GM18951 (cell line): ENCODE results near the gene RIC3.
"Not testable (repeated sequence)": the region's sequence is repeated elsewhere in the genome, so short reads cannot be mapped to it uniquely, and the experiment has no call there.

Experiments used
- POLR2A ChIP-seq: IDR thresholded peaks from 4 replicates; pipeline ENCODE4 v1.6.1; 2011; ENCODE audit warnings: mild to moderate bottlenecking; ENCODE audit not compliant: insufficient read length, insufficient read depth; ENCODE audit errors: extremely low read depth
- in situ Hi-C: fragments of 300-500 bp; cut with MboI; formaldehyde crosslinking; loops from one replicate; pipeline ENCODE4 v1.12.0; 2022; ENCODE audit warnings: low sequenced_read_pairs, mixed read lengths, inconsistent platforms; ENCODE audit not compliant: unreplicated experiment

Gene RIC3

GRCh38 chr11:8167796-8168195 lies 1.0 kb downstream of the RIC3 start:
- no peak for TF ChIP-seq POLR2A
- in situ Hi-C loops = no loop called here

GRCh38 chr11:8164746-8165145 lies 4.1 kb downstream of the RIC3 start:
- in situ Hi-C loops = no loop called here
- no peak for TF ChIP-seq POLR2A

- in situ Hi-C loops = not testable (repeated sequence)
These were observed 7.1 kb downstream of the RIC3 start for GRCh38 chr11:8161627-8162304.

- in situ Hi-C loops = no loop called here
- TF ChIP-seq POLR2A = no peak
These were observed 11.9 kb downstream of the RIC3 start for GRCh38 chr11:8156877-8157276.

- in situ Hi-C loops = no loop called here
- TF ChIP-seq POLR2A = no peak
These were observed 19.1 kb downstream of the RIC3 start for GRCh38 chr11:8149726-8150125.

- TF ChIP-seq POLR2A = no peak
- in situ Hi-C loops = no loop called here
These were observed 30.3 kb downstream of the RIC3 start for GRCh38 chr11:8138526-8138925.

- in situ Hi-C loops = no loop called here
These were observed 41.4 kb downstream of the RIC3 start for GRCh38 chr11:8127447-8127846.

GRCh38 chr11:8126649-8127289 lies 42.1 kb downstream of the RIC3 start:
- in situ Hi-C loops = no loop called here
- TF ChIP-seq POLR2A = no peak

More at GRCh38 chr11:8127447-8127846, 41.4 kb downstream of the RIC3 start:
- TF ChIP-seq POLR2A = no peak

GRCh38 chr11:8122173-8122764 lies 46.6 kb downstream of the RIC3 start:
- in situ Hi-C loops = no loop called here
- no peak for TF ChIP-seq POLR2A

- no peak for TF ChIP-seq POLR2A
- in situ Hi-C loops = no loop called here
These were observed 57.2 kb downstream of the RIC3 start for GRCh38 chr11:8111636-8112035.

- in situ Hi-C loops = no loop called here
- TF ChIP-seq POLR2A = no peak
These were observed 58.4 kb downstream of the RIC3 start for GRCh38 chr11:8110396-8110795.

GRCh38 chr11:8109675-8110074 lies 59.1 kb downstream of the RIC3 start:
- TF ChIP-seq POLR2A = no peak
- in situ Hi-C loops = no loop called here

- no peak for TF ChIP-seq POLR2A
- in situ Hi-C loops = no loop called here
These were observed 60.4 kb downstream of the RIC3 start for GRCh38 chr11:8108421-8108820.

GRCh38 chr11:8107642-8108041 lies 61.2 kb downstream of the RIC3 start:
- in situ Hi-C loops = no loop called here
- TF ChIP-seq POLR2A = no peak
